Retinal pigment epithelial cell (primary cell): ENCODE data around the gene DMD.

Experiments
- DNase-seq: peaks from one replicate; pipeline ENCODE4 v3.0.0-alpha.2; 2010; ENCODE audit warnings: low read depth
- H3K4me3 ChIP-seq: 2 replicates; pipeline ENCODE4 v1.5.1; 2011; ENCODE audit warnings: mild to moderate bottlenecking, low read length, control low read depth, moderate library complexity
- CTCF ChIP-seq: conservative IDR thresholded peaks from 2 replicates; pipeline ENCODE4 v1.5.1; 2011; ENCODE audit warnings: low read depth, low read length, control low read depth, inconsistent platforms

The DMD gene

GRCh38 chrX:32455704-32456103 is 755.6 kb downstream of the DMD start:
- no peak for TF ChIP-seq CTCF
- DNase-seq = no peak
- no peak overlapping the region for H3K4me3 ChIP-seq

GRCh38 chrX:32451954-32452695 is 759.2 kb downstream of the DMD start:
- H3K4me3 ChIP-seq = no peak overlapping the region
- no peak for TF ChIP-seq CTCF
- no peak for DNase-seq

- no peak overlapping the region for H3K4me3 ChIP-seq
- DNase-seq = no peak
- TF ChIP-seq CTCF = no peak
These were observed 762.4 kb downstream of the DMD start for GRCh38 chrX:32448945-32449344.

- no peak overlapping the region for H3K4me3 ChIP-seq
- TF ChIP-seq CTCF = no peak
These were observed 763.0 kb downstream of the DMD start for GRCh38 chrX:32448320-32448719.

GRCh38 chrX:32447640-32448039 is 763.7 kb downstream of the DMD start:
- DNase-seq = no peak
- H3K4me3 ChIP-seq = no peak overlapping the region
- TF ChIP-seq CTCF = no peak

More at GRCh38 chrX:32448320-32448719, 763.0 kb downstream of the DMD start:
- DNase-seq = no peak

GRCh38 chrX:32443841-32444240 is 767.5 kb downstream of the DMD start:
- no peak overlapping the region for H3K4me3 ChIP-seq
- DNase-seq = no peak
- TF ChIP-seq CTCF = no peak

- no peak overlapping the region for H3K4me3 ChIP-seq
- no peak for TF ChIP-seq CTCF
- DNase-seq = no peak
These were observed 790.1 kb downstream of the DMD start for GRCh38 chrX:32421266-32421665.
